ENCODE data around the gene RNF38.
"Not testable (repeated sequence)": the region's sequence is repeated elsewhere in the genome, so short reads cannot be mapped to it uniquely, and the experiment has no call there.

RNF38 gene

DNA sequence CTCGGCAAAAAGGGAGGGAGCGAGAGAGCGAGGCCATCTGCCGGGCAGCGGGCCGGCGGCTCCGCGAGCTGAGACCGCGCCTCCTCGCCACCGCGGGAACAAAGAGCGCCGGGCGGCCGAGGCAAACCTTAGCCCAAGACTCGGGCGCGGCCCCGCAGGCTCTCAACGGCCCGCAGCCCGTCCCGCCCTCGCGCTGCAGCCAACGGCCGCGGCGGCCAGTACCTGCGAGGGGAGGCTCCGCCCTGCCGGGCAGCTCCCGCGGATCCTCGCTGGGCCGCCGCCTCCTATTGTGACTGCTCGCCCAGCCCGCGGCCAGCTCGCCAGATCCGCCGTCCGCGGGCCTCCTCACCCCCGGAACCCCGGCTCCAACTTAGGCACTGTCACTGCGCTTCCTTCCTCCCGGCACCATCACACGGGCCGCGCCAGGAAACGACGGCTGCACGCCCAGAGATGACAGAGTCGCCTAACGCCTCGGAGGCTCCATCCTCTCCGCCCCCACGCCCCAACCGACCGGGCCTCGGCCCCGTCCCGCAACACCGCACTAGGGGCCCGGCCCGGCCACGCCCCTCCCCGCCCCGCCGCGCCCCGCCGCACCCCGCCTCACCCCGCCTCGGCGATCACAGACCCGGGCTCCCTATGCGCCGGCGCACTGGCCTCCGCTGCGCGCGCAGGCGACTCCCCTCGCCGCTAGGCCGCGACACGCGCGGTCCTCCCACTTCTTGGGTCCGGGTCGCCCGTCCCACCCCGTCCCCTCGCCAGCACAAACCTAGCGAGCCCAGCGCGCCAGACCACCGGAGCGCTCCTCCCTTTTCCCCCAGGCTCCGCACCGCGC lies 479 bp upstream of the RNF38 start:
- H3K9ac ChIP-seq: no peak overlapping the region
- no peaks in the 10 kb centered on the region for H3K9me3 ChIP-seq (ENCODE audit: control insufficient read depth, low read length)
- no peaks in the 10 kb centered on the region for H3K27me3 ChIP-seq (ENCODE audit: control insufficient read depth, insufficient read depth, low read length)
- H3K79me2 ChIP-seq: peaks cover 6% of the 10 kb centered on the region
- H2AFZ ChIP-seq: peak overlapping the region; percentile 88
- peak overlapping the region; percentile 69 for H3K4me3 ChIP-seq (ENCODE audit: low read depth, low read length)
- TF ChIP-seq, protein P1, sequence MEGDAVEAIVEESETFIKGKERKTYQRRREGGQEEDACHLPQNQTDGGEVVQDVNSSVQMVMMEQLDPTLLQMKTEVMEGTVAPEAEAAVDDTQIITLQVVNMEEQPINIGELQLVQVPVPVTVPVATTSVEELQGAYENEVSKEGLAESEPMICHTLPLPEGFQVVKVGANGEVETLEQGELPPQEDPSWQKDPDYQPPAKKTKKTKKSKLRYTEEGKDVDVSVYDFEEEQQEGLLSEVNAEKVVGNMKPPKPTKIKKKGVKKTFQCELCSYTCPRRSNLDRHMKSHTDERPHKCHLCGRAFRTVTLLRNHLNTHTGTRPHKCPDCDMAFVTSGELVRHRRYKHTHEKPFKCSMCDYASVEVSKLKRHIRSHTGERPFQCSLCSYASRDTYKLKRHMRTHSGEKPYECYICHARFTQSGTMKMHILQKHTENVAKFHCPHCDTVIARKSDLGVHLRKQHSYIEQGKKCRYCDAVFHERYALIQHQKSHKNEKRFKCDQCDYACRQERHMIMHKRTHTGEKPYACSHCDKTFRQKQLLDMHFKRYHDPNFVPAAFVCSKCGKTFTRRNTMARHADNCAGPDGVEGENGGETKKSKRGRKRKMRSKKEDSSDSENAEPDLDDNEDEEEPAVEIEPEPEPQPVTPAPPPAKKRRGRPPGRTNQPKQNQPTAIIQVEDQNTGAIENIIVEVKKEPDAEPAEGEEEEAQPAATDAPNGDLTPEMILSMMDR (IDR thresholded peaks at IDR 0.05): no peak
- peak overlapping the region; percentile 80 for H3K27ac ChIP-seq
- no peaks in the 10 kb centered on the region for H3K36me3 ChIP-seq (ENCODE audit: control insufficient read depth, insufficient read depth, low read length)
- H3K4me1 ChIP-seq: peaks cover 3% of the 10 kb centered on the region
- peak overlapping the region; percentile 68 for H3K4me2 ChIP-seq (ENCODE audit: low read length)

DNA sequence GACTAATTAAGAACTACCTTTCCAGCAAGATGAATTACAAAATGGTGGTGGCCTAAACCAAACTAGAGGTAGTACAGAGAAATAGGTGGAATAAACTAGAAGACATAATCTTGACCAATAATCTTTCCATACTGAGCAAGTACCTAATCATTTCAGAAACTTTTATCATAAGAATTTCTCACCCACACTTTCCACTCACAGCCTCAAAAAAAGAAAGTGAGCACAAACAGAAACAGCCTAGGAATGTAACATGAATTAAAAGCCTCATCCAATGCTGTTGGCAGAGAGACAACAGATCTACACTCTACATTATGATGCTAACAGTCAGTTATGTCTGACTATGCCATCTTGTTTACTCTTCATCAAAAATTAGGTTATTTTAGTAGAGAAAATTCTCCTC lies 1.3 kb downstream of the RNF38 start:
- TF ChIP-seq, protein P1 (IDR thresholded peaks at IDR 0.05): no peak
- H3K36me3 ChIP-seq (ENCODE audit: control insufficient read depth, insufficient read depth, low read length): no peaks in the 10 kb centered on the region
- H3K9me3 ChIP-seq (ENCODE audit: control insufficient read depth, low read length): no peaks in the 10 kb centered on the region
- peaks cover 3% of the 10 kb centered on the region for H3K4me1 ChIP-seq
- no peak overlapping the region for H3K4me2 ChIP-seq (ENCODE audit: low read length)
- no peak overlapping the region for H3K4me3 ChIP-seq (ENCODE audit: low read depth, low read length)
- H2AFZ ChIP-seq: no peak overlapping the region
- H3K27me3 ChIP-seq (ENCODE audit: control insufficient read depth, insufficient read depth, low read length): no peaks in the 10 kb centered on the region
- H3K9ac ChIP-seq: no peak overlapping the region
- no peak overlapping the region for H3K27ac ChIP-seq
- H3K79me2 ChIP-seq: peaks cover 7% of the 10 kb centered on the region

DNA sequence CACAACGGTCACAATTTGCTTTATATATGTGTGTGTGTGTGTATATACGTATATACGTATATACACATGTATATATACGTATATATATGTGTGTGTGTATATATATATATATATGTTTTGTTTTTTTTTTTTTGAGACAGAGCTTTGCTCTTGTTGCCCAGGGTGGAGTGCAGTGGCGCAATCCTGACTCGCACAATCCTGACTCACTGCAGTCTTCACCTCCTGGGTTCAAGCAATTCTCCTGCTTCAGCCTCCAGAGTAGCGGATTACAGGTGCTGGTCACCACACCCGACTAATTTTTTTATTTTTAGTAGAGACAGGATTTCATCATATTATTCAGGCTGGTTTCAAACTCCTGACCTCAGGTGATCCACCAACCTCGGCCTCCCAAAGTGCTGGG lies 3.1 kb downstream of the RNF38 start:
- Histone ChIP-seq H3K27ac (no peak overlapping the region), H2AFZ (no peak overlapping the region), H3K79me2 (peaks cover 19% of the 10 kb centered on the region), H3K4me3 (ENCODE audit: low read depth, low read length) (no peak overlapping the region), H3K27me3 (ENCODE audit: control insufficient read depth, insufficient read depth, low read length) (no peaks in the 10 kb centered on the region), H3K36me3 (ENCODE audit: control insufficient read depth, insufficient read depth, low read length) (no peaks in the 10 kb centered on the region), H3K9ac (no peak overlapping the region), H3K4me1 (peaks cover 3% of the 10 kb centered on the region), H3K4me2 (ENCODE audit: low read length) (no peak overlapping the region), H3K9me3 (ENCODE audit: control insufficient read depth, low read length) (no peaks in the 10 kb centered on the region)
- TF ChIP-seq, protein P1 (IDR thresholded peaks at IDR 0.05): no peak

DNA sequence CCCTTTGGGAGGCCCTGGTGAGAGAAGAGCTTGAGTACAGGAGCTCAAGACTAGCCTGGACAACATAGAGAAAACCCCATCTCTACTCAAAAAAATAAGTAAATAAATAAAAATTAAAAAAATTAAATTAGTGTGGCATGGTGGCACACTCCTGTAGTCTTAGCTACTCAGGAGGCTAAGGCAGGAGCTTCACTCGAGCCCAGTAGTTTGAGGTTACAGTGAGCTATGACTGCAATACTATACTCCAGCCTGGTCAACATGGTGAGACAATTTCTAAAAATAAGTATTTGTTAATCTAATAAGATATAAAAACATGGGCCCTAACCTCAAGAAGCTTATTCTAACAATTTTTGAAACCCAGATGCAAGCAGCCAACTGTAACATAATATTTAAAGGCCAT lies 7.6 kb downstream of the RNF38 start:
- TF ChIP-seq, protein P1 (IDR thresholded peaks at IDR 0.05): no peak
- Histone ChIP-seq H3K4me2 (ENCODE audit: low read length) (no peak overlapping the region), H3K9ac (no peak overlapping the region), H3K4me3 (ENCODE audit: low read depth, low read length) (no peak overlapping the region), H3K4me1 (no peaks in the 10 kb centered on the region), H3K27ac (no peak overlapping the region), H3K36me3 (ENCODE audit: control insufficient read depth, insufficient read depth, low read length) (no peaks in the 10 kb centered on the region), H2AFZ (no peak overlapping the region), H3K27me3 (ENCODE audit: control insufficient read depth, insufficient read depth, low read length) (no peaks in the 10 kb centered on the region), H3K79me2 (peaks cover 30% of the 10 kb centered on the region), H3K9me3 (ENCODE audit: control insufficient read depth, low read length) (no peaks in the 10 kb centered on the region)

DNA sequence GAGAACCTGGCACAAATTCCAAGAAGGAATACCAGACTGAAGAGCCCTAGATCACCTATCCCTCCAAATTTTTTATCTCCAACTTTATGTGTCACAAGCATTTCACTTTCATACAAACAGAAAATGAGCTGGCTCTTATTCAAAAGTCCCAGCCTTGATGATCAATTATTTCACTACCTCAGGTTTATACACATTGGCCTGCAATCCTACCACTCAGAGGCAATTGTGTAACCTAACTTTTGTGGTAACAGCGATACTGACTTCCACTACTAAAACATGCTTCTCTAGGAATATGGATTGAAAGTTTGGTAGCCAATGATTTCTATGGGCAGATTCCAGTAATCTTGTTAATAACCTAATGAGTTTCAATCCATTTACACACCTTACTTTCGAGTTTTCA lies 10.5 kb downstream of the RNF38 start:
- TF ChIP-seq, protein P1 (IDR thresholded peaks at IDR 0.05): no peak
- no peaks in the 10 kb centered on the region for H3K27me3 ChIP-seq (ENCODE audit: control insufficient read depth, insufficient read depth, low read length)
- H3K4me2 ChIP-seq (ENCODE audit: low read length): no peak overlapping the region
- no peak overlapping the region for H2AFZ ChIP-seq
- no peak overlapping the region for H3K27ac ChIP-seq
- H3K36me3 ChIP-seq (ENCODE audit: control insufficient read depth, insufficient read depth, low read length): no peaks in the 10 kb centered on the region
- no peaks in the 10 kb centered on the region for H3K9me3 ChIP-seq (ENCODE audit: control insufficient read depth, low read length)
- no peak overlapping the region for H3K4me3 ChIP-seq (ENCODE audit: low read depth, low read length)
- no peak overlapping the region for H3K9ac ChIP-seq
- H3K79me2 ChIP-seq: peaks cover 37% of the 10 kb centered on the region
- H3K4me1 ChIP-seq: no peaks in the 10 kb centered on the region

DNA sequence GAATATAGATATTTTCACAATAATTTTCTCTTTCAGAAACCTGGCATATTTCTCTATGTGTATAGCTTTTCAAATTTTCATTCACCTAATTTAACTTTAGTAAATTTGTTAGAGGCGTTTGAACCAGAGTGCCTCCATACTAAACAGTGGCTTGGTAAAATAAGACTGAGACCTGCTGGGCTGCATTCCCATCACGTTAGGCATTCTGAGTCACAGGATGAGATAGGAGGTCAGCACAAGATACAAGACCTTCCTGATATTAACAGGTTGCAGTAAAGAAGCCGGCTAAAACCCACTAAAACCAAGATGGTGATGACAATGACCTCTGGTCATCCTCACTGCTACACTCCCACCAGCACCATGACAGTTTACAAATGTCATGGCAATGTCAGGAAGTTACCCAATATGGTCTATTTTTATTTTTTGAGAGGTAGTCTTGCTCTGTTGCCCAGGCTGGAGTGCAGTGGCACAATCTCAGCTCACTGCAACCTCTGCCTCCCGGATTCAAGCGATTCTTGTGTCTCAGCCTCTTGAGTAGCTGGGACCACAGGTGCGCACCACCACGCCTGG lies 13.6 kb downstream of the RNF38 start:
- H3K4me3 ChIP-seq (ENCODE audit: low read depth, low read length); H3K27ac ChIP-seq; H2AFZ ChIP-seq; H3K27me3 ChIP-seq (ENCODE audit: control insufficient read depth, insufficient read depth, low read length); H3K4me1 ChIP-seq; H3K9me3 ChIP-seq (ENCODE audit: control insufficient read depth, low read length); H3K4me2 ChIP-seq (ENCODE audit: low read length); H3K9ac ChIP-seq; H3K36me3 ChIP-seq (ENCODE audit: control insufficient read depth, insufficient read depth, low read length): not testable (repeated sequence)
- peaks cover 26% of the 10 kb centered on the region for H3K79me2 ChIP-seq

Measured in parathyroid adenoma (tissue), 2 donors.